ENCODE results near the gene RCC2.

GRCh38 chr1:17440074-17440826 is 773 bp upstream of the RCC2 start:
- TF ChIP-seq EP300 (IDR thresholded peaks at IDR 0.05) (no peak), CTCF (IDR thresholded peaks at IDR 0.05) (no peak), POLR2AphosphoS5 (IDR thresholded peaks at IDR 0.05) (no peak), POLR2A (IDR thresholded peaks at IDR 0.05) (no peak)
